ENCODE measurements around the gene OOSP2.
"Not testable (repeated sequence)": the region's sequence is repeated elsewhere in the genome, so short reads cannot be mapped to it uniquely, and the experiment has no call there.

OOSP2 gene, protein sequence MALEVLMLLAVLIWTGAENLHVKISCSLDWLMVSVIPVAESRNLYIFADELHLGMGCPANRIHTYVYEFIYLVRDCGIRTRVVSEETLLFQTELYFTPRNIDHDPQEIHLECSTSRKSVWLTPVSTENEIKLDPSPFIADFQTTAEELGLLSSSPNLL

DNA sequence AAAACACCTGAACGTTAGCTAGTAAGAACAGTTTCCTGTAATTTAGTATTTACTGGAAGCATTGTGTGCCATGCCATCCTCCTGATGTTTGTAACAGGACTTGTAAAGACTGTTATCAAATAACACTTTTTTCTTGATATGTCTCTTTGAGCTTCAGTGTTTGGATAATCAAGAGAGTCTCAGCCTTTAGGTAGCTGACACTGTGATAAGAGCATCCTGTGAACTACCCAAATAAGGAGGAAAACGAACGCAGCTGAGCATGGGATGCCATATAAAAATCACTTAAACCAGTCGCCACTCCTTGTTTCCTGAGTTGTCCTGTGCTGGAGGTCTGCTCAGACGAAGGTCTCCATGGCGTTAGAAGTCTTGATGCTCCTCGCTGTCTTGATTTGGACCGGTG lies at the start of gene OOSP2:
TSS of gene OOSP2 (plus strand) at position 301 of the 400 bp plus-strand sequence. CDS start at position 352, 51 bp downstream.
- DNase-seq (ENCODE audit: low spot score): no peak

DNA sequence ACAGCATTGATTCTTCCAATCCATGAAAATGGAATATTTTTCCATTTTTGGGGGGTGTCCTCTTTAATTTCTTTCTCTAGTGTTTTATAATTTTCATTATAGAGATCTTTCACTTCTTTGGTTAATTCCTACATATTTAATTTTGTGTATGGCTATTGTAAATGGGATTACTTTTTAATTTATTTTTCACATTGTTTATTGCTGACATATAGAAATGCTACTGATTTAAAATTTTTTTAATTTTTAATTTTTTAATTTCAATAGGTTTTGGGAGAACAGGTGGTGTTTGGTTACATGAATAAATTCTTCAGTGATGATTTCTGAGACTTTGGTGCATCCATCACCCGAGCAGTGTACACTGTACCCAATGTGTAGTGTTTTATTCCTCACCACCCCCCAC lies 49.8 kb upstream of the OOSP2 start:
- DNase-seq (ENCODE audit: low spot score): no peak

DNA sequence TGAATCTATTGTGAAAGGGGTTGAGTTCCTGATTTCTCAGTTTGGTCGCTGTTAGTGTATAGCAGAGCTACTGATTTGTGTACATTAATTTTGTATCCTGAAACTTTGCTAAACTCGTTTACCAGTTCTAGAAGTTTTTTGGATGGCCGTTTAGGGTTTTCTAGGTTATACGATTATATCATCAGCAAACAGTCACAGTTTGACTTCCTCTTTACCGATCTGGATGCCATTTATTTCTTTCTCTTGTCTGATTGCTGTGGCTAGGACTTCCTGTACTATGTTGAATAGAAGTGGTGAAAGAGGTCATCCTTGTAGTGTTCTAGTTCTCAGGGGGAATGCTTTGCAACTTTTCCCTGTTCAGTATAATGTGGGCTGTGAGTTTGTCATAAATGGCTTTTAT lies 47.8 kb upstream of the OOSP2 start:
- no peak for DNase-seq (ENCODE audit: low spot score)

DNA sequence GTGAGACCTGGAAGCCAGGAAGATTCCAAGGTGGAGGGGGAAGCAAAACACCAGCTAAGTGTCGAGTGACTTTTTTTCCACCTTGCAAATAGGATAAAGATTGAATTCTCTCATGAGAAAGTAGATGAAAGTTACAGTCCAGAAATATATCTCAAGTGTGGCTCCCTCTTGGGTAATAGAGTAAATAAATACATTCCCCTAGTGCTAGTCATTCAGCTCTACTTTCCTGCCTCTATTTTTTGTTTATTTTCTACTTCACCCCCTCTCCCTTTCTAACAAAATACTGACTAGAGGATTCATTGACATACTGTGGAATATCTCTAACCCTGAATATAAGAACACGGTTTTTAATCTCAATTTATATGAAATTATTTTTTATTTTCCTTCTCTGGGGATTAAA lies 42.4 kb upstream of the OOSP2 start:
- no peak for DNase-seq (ENCODE audit: low spot score)

DNA sequence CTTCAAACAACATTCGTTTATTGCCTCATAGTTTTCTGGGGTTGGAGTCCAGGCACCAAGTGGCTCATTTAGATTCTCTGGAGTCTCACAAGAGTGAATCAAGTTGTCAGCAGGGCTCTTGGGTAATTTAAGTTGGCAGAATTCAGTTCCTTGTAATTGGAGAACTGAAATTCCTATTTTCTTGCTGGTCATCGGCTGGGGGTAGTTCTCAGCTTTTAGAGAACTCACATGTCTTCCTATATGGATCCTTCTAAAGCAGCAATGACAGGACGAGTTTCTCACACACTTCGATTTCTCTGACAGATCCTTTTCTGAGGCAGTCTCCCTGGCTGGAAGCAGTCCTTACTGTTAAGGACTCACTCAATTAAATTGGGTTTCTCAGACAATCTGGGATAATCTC lies 40.5 kb upstream of the OOSP2 start:
- DNase-seq (ENCODE audit: low spot score): no peak

DNA sequence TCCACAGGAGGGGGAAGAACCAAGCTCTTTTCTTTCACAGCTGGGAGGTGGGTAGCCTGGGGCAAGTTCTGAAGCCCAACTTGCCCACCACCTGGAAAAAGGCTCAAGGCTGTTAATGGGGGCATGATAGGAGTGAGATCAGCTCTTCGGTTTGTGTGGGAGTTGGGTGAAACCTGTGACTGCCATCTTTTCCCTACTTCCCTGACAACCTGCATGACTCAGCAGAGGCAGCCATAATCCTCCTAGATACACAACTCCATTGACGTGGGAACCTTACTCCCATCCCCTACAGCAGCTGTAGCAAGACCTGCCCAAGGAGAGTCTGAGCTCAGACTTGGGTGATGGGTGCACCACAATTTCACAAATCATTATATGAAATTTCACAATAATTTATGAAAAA lies 36.5 kb upstream of the OOSP2 start:
- no peak for DNase-seq (ENCODE audit: low spot score)

DNA sequence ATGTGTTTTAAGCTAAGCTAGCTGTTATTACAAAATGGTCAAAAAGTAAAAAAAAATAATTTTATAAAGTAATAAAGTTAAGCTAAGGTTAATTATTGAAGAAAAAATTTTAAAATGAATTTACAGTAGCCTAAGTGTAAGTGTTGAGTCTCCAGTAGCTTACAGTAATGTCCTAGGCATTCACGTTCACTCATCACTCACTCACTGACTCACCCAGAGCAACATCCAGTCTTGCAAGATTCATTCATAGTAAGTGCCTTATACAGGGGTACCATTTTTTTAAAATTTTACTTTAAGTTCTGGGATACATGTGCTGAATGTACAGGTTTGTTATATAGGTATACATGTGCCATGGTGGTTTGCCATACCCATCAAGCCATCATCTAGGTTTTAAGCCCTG lies 34.8 kb upstream of the OOSP2 start:
- DNase-seq (ENCODE audit: low spot score): no peak

DNA sequence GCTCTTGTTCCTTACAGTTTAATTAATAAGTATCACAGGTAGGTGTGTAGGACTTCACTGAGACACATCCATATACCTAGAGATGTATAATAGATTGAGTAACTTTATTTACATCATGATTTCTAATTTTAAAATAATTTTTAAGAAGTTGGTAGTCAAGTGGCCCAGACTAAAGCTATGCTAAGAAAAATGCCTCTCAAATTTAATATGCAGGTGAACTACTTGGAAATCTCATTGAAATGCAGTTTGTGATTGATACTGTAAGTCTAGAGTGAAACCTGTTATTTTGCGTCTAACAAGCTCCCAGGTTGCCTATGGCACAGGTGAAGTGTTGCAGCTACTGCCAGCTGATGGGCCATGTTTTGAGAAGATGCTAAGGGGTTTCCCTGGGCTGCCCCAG lies 23.3 kb upstream of the OOSP2 start, which contains the start of gene OOSP4B:
TSS of gene OOSP4B (plus strand) at position 301 of the 400 bp plus-strand sequence.
- DNase-seq (ENCODE audit: low spot score): no peak

DNA sequence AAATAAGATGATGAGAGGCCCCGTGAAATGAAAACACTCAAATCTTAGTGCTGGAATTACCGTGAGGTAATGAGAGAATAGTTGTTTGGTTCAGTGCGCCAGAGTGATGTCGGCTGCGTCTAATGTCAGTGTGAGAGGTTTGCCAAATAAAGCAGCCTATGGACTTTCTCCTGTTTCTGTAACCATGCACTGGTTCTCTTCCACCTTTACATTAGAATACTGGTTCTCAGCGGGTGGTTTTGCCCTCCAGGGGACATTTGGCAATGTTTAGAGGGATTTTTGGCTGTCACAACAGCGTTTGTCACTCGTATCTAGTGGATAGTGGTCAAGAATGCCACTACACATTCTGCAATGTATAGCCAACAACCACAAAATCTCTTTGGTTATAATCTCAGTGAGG lies 22.2 kb upstream of the OOSP2 start:
- no peak for DNase-seq (ENCODE audit: low spot score)

DNA sequence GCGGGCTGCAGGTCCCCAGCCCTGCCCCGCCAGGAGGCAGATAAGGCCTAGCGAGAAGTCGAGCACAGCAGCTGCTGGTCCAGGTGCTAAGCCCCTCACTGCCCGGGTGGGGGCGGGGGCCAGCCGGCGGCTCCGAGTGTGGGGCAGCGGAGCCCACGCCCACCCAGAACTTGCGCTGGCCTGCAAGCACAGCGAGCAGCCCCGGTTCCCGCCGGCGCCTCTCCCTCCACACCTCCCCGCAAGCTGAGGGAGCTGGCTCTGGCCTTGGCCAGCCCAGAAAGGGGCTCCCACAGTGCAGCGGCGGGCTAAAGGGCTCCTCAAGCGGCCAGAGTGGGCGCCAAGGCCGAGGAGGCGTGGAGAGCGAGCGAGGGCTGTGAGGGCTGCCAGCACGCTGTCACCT lies 19.8 kb upstream of the OOSP2 start:
- not testable (repeated sequence) for DNase-seq (ENCODE audit: low spot score)

DNA sequence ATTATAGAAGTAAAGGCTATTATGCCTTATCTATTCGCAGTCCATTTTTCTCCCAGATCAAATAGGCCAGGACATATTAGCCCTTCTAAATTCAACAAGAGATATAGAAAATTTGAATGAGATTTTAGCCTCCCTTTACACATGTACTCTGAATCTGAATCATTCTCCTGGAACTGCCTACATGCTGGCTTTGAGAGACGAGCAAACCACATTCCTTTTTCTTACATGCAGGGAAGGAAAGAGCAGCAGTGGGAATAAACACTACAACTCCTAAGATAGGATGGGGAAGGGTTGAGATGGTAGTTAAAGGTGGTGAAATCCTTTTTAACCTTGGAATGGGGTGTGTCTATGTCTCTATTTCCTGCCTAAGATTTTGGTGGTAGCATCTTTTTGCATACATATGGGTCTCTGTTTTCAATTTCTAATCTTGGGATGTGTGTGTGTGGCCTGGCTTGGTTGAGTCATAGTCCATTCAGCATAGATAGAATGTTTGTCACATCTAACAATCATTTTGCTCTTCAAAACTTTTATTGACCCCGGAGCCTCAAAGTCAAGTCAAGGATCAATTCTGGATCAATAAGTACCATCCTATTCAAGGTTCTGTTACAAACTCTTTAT lies 11.1 kb upstream of the OOSP2 start:
- DNase-seq (ENCODE audit: low spot score): no peak

DNA sequence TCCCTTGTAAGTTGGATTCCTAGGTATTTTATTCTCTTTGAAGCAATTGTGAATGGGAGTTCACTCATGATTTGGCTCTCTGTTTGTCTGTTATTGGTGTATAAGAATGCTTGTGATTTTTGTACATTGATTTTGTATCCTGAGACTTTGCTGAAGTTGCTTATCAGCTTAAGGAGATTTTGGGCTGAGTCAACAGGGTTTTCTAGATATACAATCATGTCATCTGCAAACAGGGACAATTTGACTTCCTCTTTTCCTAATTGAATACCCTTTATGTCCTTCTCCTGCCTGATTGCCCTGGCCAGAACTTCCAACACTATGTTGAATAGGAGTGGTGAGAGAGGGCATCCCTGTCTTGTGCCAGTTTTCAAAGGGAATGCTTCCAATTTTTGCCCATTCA lies 10.2 kb downstream of the OOSP2 start:
- not testable (repeated sequence) for DNase-seq (ENCODE audit: low spot score)

DNA sequence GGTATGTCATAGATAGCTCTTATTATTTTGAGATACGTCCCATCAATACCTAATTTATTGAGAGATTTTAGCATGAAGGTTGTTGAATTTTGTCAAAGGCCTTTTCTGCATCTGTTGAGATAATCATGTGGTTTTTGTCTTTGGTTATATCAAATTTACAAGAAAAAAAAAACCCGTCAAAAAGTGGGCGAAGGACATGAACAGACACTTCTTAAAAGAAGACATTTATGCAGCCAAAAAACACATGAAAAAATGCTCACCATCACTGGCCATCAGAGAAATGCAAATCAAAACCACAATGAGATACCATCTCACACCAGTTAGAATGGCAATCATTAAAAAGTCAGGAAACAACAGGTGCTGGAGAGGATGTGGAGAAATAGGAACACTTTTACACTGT lies 10.6 kb downstream of the OOSP2 start:
- DNase-seq (ENCODE audit: low spot score): not testable (repeated sequence)

DNA sequence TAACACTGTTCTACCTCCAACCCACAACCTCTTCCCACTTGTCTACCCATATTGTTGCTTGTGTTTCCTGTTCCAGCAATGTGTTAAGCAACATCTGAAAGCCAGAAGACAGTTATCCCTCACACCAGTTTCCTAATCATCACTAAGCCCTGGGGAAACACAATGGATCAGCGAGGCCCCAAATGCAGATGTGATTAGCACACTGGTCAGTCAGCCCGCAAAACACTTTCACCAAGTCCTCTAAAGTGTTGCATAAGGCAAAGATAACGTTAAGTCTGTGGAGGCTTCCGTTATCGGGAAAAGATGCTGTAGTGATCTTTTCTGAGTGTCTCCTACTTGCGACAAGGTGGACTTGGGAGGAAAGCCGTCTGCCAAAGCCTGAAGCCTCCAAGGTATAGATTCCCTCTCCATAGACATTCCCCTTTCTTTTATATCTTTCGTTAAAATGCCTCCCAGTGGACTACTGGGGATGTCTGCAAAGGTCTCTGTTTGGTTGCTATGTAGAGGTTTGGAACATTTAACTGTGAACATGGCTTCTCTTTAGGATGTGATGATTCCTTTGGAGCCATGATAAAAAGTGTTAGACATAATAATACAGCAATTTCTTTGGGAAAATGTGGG lies 16.2 kb downstream of the OOSP2 start, which contains the start of gene MS4A3:
TSS of gene MS4A3 (plus strand) at position 317 of the 621 bp plus-strand sequence. CDS start 4,496 bp downstream, outside the sequence.
- no peak for DNase-seq (ENCODE audit: low spot score)

DNA sequence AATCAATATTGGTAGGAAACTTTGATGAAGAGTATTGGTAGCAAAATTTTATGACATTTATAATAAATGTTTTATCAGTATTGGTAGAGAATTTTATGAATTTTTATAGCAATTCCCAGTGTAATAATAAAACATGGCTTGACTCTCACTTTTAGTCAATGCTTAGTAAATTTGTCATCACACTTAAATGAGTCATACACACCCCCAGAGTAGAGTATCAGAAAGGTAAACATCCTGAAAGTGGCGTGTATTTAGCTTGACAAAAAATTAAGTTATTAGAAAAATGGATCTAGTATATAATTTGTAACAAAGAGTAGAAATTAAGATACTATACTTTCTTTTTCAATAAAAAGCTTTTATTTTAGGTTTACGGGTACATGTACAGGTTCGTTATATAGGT lies 18.8 kb downstream of the OOSP2 start:
- no peak for DNase-seq (ENCODE audit: low spot score)

DNA sequence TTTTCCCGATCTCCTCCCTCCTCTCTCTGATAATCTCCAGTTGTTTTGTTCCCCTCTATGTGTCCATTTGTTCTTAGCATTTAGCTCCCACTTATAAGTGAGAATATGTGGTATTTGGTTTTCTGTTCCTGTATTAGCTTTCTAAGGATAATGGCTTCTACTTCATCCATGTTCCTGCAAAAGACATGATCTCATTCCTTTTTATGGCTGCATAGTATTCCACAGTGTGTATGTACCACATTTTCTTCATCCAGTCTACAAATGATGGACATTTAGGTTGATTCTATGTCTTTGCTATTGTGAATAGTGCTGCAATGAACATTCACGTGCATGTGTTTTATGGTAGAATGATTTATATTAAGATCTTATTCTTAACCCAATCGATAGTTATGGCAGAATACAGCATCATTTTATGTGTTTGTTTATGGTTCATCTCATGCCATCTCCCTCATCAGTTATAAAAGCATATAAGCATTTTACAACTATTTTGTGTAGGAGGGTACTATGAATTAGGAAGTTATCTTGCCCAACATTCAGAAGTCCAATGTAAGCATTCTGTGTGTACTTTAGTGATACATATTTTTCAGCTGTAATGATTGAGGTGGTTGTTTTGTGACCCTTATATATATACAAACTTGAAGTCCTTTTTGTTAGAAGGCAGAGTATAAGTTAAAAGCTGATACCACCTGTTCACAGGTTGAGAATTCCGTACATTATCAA lies 19.5 kb downstream of the OOSP2 start:
- DNase-seq (ENCODE audit: low spot score): no peak

DNA sequence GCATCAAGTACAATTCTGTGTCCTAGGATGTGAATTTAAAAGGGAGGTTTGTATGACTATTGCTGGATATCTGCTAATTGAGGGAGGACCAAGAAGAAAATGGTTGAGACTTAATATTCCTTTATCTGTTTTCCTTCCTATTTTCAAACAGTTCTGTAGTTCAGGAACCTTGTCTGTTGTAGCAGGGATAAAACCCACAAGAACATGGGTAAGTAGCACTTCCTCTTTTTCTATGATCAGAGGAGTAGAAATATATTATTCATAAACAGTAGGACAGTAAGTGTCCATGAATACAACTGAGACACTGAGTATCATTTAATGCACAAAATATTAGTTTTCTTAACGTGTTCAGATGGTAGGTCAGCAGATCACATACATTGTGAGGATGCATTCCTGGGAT lies 23.9 kb downstream of the OOSP2 start:
- no peak for DNase-seq (ENCODE audit: low spot score)

DNA sequence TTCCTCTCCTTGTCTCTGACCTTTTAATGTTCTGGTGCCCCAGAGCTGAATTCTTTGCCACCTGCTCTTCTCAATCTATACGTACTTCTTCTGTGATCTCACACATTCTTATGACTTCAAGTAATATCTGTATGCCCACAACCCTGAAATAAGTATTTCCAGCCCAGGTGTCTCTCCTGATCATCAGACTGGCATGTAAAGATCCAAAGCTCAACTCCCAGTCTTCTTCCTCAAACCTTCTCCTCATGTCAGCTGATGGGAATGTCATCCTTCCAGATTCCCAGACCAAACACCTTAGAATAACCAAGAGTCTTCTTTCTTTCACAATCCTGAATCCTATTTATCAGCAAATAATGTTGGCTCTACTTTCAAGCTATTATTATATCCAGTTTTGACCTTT lies 25.6 kb downstream of the OOSP2 start:
- DNase-seq (ENCODE audit: low spot score): no peak

DNA sequence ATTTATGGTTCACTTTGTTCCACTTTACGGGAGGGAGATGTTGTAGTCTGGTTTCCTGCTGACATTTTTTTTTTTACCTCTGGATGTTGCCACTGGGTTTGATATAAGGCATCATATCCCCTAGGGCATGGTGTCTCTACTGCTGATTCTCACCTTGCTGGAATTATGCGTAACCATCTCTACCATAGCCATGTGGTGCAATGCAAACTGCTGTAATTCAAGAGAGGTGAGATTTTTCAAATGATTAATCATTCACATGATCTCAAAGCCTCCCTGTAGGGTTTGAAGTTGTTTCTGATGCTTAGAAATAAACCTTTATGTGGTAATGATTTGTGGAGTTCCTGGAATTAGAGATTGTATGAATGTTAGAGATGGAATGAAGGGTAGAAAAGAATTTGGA lies 29.2 kb downstream of the OOSP2 start:
- DNase-seq (ENCODE audit: low spot score): no peak

DNA sequence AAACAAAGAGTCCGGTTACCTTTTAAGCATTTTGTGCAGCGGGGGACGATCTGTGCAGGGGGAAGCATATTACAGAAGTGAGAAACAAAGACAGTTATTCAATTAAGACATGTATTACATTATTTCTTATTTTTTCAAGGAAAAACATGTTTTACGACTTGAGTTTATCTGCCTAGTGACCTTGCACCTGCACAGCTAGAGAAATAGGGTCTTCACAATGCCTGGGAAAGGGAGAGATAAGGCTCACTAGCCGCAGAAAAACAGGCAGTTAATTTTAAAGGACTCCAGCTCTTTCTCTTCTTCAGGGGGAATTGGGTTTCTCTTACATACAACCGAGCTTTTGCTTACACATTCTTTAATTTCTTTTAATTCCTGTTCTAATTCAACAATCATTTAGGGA lies 31.4 kb downstream of the OOSP2 start:
- DNase-seq (ENCODE audit: low spot score): not testable (repeated sequence)

DNA sequence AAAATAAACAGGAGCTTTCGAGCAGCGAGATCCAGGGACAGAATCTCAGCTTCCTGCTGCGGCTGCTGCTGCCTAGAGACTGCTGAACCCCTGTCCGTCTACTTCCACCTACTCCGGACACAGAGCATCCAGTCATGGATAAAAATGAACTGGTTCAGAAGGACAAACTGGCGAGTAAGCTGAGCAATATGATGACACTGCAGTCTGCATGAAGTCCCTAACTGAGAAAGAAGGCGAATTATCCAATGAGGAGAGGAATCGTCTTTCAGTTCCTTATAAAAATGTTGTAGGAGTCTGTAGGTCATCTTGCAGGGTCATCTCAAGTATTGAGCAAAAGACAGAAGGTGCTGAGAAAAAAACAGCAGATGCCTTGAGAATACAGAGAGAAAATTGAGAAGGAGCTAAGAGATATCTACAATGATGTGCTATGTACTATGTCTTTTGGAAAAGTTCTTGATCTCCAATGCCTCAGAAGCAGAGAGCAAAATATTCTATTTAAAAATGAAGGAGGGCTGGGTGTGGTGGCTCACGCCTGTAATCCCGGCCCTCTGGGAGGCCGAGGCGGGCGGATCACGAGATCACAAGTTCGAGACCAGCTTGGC lies 37.1 kb downstream of the OOSP2 start:
- no peak for DNase-seq (ENCODE audit: low spot score)

DNA sequence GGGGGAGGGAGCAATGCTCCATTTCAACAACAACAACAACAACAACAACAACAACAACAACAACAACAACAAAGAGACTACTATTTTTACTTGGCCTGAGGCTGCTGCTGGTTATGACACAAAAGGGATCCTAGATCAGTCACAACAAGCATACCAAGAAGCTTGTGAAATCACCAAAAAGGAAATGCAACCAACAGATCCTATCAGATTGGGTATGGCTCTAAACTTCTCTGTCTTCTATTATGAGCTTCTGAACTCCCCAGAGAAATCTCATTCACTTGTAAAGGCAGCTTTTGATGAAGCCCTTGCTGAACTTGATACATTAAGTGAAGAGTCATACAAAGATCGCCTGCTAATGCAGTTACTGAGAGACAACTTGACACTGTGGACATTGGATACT lies 37.8 kb downstream of the OOSP2 start:
- DNase-seq (ENCODE audit: low spot score): no peak

DNA sequence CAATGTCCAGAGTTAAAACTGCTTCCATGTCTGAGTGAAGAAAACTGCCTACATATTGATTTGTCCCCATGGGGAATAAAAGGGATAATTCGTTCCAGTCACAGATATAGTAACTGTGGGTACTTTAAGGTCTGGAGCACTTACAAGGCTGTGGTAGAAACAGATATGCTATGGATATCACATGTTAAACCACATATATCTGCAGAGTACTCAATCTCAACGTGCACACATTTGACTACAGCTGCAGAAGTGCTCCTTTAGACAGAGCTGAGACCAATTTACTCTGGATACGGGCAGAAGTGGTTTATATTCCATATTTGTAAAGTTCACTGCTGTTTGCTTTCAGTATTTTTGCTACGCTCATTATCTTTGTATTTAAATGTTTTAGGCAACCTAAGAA lies 38.5 kb downstream of the OOSP2 start:
- no peak for DNase-seq (ENCODE audit: low spot score)

All from kidney capillary endothelial cell (primary cell).